HepG2 (cell line): Measurements from ENCODE around the gene SERPINA6. TPM values are rescaled to one million over a fixed set of nuclear protein-coding genes. Genes with fewer than 3 reads are reported as not detected.

Experiments used
- ATAC-seq: fragments of 200-7000 bp; cut with Tn5 transposase; 3 replicates; pipeline ENCODE4 v1.9.1; 2020; ENCODE audit warnings: mild to moderate bottlenecking, moderate library complexity
- BruUV-seq: library from RNA; stranded (reverse); fragments of 400-500 nt; replicated peaks from 2 replicates; lab custom pipeline; 2021; lab: Mats Ljungman, UMichigan
- CTCF ChIA-PET: fragments of 300-600 bp; formaldehyde crosslinking; extraction: SDS; loops from one replicate; lab custom pipeline; 2021; ENCODE audit warnings: low total read pairs, inconsistent platforms, low intra/inter-chr PET ratio; lab: Yijun Ruan, JAX
- POLR2A ChIA-PET: fragments of 350-600 bp; sonication (Branson Sonifier 250); formaldehyde crosslinking; loops from one replicate; lab custom pipeline; 2020; ENCODE audit warnings: antibody characterized with exemption, inconsistent platforms; lab: Yijun Ruan, JAX
- DNase-seq: peaks from one replicate; pipeline ENCODE4 v3.0.0-alpha.2; 2015; ENCODE audit warnings: low spot score
- FAIRE-seq: peaks from 3 replicates; lab custom pipeline; 2011; peaks lifted over from hg19 to GRCh38; lab: Jason Lieb, UNC
- H2AFZ ChIP-seq: one replicate; pipeline ENCODE4 v1.6.1; 2011; ENCODE audit warnings: low read length, inconsistent platforms
- H3K27ac ChIP-seq: fragments of 300-600 bp; 3 replicates; pipeline ENCODE4 v1.8.0; 2011; ENCODE audit warnings: mixed run types, mild to moderate bottlenecking, mixed read lengths, low read length, inconsistent platforms; ENCODE audit not compliant: insufficient read depth; ENCODE audit errors: extremely low read length
- H3K27me3 ChIP-seq, 2 experiments: fragments of 200-600 bp in 1 of 2; 2 replicates in 1 of 2; 3 replicates in 1 of 2; pipeline versions ENCODE4 v1.6.0 to v1.8.0; 2011; ENCODE audit warnings: low read length in 2 of 2, mild to moderate bottlenecking in 2 of 2, moderate library complexity in 2 of 2, inconsistent platforms in 1 of 2; ENCODE audit not compliant: insufficient read depth in 2 of 2, control insufficient read depth in 1 of 2
- H3K36me3 ChIP-seq, 2 experiments: fragments of 200-600 bp in 1 of 2; replicated peaks in 1 of 2; 2 replicates in 1 of 2; 3 replicates in 1 of 2; pipeline versions ENCODE4 v1.5.1 to v1.8.0; 2011; ENCODE audit warnings: low read length in 2 of 2, inconsistent platforms in 1 of 2; ENCODE audit not compliant: insufficient read depth in 2 of 2, control insufficient read depth in 1 of 2
- H3K4me1 ChIP-seq: 2 replicates; pipeline ENCODE4 v1.5.1; 2012; ENCODE audit warnings: low read length, inconsistent platforms; ENCODE audit not compliant: insufficient read depth
- H3K4me2 ChIP-seq: 2 replicates; pipeline ENCODE4 v1.6.0; 2011; ENCODE audit warnings: low read depth, low read length, inconsistent platforms
- H3K4me3 ChIP-seq, 3 experiments: fragments of 200-600 bp in 1 of 3; sonication (generic), shearing (Covaris generic) in 1 of 3; replicated peaks in 1 of 3; 2 replicates each; pipeline ENCODE4 v1.5.1; 2011 to 2016; ENCODE audit warnings: low read length in 3 of 3, inconsistent platforms in 2 of 3, low read depth in 2 of 3, mild to moderate bottlenecking in 2 of 3, control low read depth in 1 of 3, mixed read lengths in 1 of 3; ENCODE audit not compliant: insufficient read depth in 1 of 3
- H3K79me2 ChIP-seq: one replicate; pipeline ENCODE4 v1.6.1; 2011; ENCODE audit warnings: low read length, inconsistent platforms; ENCODE audit not compliant: insufficient read depth
- H3K9ac ChIP-seq: 2 replicates; pipeline ENCODE4 v1.6.0; 2011; ENCODE audit warnings: mild to moderate bottlenecking, low read depth, low read length, inconsistent platforms; ENCODE audit not compliant: insufficient read depth
- H3K9me3 ChIP-seq: 2 replicates; pipeline ENCODE4 v1.5.1; 2012; ENCODE audit warnings: mild to moderate bottlenecking, low read length
- H4K20me1 ChIP-seq: 2 replicates; pipeline ENCODE4 v1.6.0; 2011; ENCODE audit warnings: inconsistent platforms, mild to moderate bottlenecking, low read length, moderate library complexity; ENCODE audit not compliant: insufficient read depth
- ZBTB21 ChIP-seq: sonication (generic); formaldehyde crosslinking; IDR thresholded peaks from 2 replicates; pipeline ENCODE4 v1.4.0; 2020; ENCODE audit warnings: missing genetic modification reagents
- ZMYM3 ChIP-seq: sonication (generic); formaldehyde crosslinking; IDR thresholded peaks from 2 replicates; pipeline ENCODE4 v1.5.1; 2020; ENCODE audit warnings: mild to moderate bottlenecking, missing genetic modification reagents
- ZNF256 ChIP-seq: sonication (generic); formaldehyde crosslinking; conservative IDR thresholded peaks from 2 replicates; pipeline ENCODE4 v1.4.0; 2020; ENCODE audit warnings: missing genetic modification reagents
- ZNF629 ChIP-seq: sonication (generic); formaldehyde crosslinking; conservative IDR thresholded peaks from 2 replicates; pipeline ENCODE4 v1.5.0; 2020; ENCODE audit warnings: missing genetic modification reagents
- ZNF644 ChIP-seq: IDR thresholded peaks from 2 replicates; pipeline ENCODE4 v1.6.1; 2016; ENCODE audit warnings: low read depth
- ZNF883 ChIP-seq: sonication (generic); formaldehyde crosslinking; IDR thresholded peaks from 2 replicates; pipeline ENCODE4 v1.5.1; 2020; ENCODE audit warnings: mild to moderate bottlenecking, missing genetic modification reagents; ENCODE audit errors: not compliant biosample characterization
- WGBS: methylation state at CpG from one replicate; pipeline ENCODE4 v1.1.6; 2017; ENCODE audit warnings: low lambda C conversion rate; 5-methylcytosine and 5-hydroxymethylcytosine counted together
- in situ Hi-C: cut with HindIII; loops from 2 replicates; pipeline ENCODE4 v1.10.0; 2017; ENCODE audit warnings: low pct_unique_long_range_greater_than_20kb; ENCODE audit not compliant: extremely low pct_ligation_motif_present
- intact Hi-C: fragments of 100-400 bp; cut with micrococcal nuclease; formaldehyde crosslinking; loops from one replicate; pipeline ENCODE4 v1.10.0; 2022; ENCODE audit not compliant: unreplicated experiment
- polyA plus RNA-seq, 8 experiments: library from polyadenylated mRNA; depleted of rRNA in 3 of 8; stranded (reverse) in 7 of 8; unstranded in 1 of 8; fragments of >200 nt; fragmentation: Illumina TruSeq in 4 of 8; extraction: Trizol in 4 of 8; gene quantifications; 2 replicates each; pipeline versions ENCODE4 v1.2.1 to v1.2.3, GENCODE V29; 2011 to 2016; ENCODE audit warnings: low read depth in 4 of 8, missing spikeins in 1 of 8, mixed read lengths in 1 of 8; ENCODE audit not compliant: insufficient read depth in 1 of 8
- total RNA-seq, 5 experiments: library from RNA; depleted of rRNA; stranded (reverse); fragments of >200 nt; fragmentation: Illumina TruSeq; extraction: Trizol; gene quantifications; 2 replicates each; pipeline ENCODE4 v1.2.3, GENCODE V29; 2016; ENCODE audit warnings: low read depth in 1 of 5

The SERPINA6 gene
- total and polyA plus RNA-seq, 2 of the 13 experiments (the other 11 are each of a cell fraction or from before 2014, with no cell fraction given), result 260 to 333 TPM

DNA sequence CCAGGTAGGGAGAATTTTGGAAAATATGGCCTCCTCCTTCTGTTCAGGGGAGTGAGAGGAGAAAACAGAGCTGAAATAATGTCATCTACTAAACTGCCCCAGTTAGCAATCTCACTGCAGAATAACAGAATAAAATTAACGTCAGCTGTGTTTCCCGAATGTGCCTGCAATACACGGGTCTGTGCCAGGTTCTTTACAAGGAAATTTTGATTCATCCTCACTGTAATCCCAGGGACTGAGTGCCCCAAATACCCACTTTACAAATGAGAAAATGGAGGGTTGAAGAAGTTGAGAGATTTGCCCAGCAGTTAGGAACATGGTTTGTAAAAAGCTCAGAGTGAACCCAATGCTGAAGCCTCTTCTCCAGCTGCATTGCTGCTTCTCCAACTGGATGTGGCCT is 21.3 kb upstream of the SERPINA6 start:
- no peak overlapping the region for H3K27ac ChIP-seq
- no peak for FAIRE-seq

GRCh38 chr14:94343238-94344005 is 20.3 kb upstream of the SERPINA6 start:
- no peak for FAIRE-seq
- in situ Hi-C loops (no loop called here), intact Hi-C loops (no loop called here)
- no peak overlapping the region for H3K9ac ChIP-seq
- ChIA-PET CTCF (no interaction called here), POLR2A (interaction anchor here (1.0 to 3.3 kb wide), 5 partner anchors 20 to 51 kb away, joined by 3 to 13 read pairs (median 6); partner anchors contain the start of genes SERPINA10 and SERPINA6)
- 97% methylated on average over 7 of the region's 8 CpGs for WGBS
- no peaks in the 10 kb centered on the region for H3K36me3 ChIP-seq
- no peak for DNase-seq
- H3K79me2 ChIP-seq, result no peaks in the 10 kb centered on the region
- no peak overlapping the region for H3K4me2 ChIP-seq
- no peak overlapping the region for H2AFZ ChIP-seq
- H3K4me3 ChIP-seq, result no peak overlapping the region
- no TSS peak for BruUV-seq
- TF ChIP-seq ZNF256, result no peak
- TF ChIP-seq ZNF629 (CRISPR knock-in tag), result peak; percentile 90
- peak; percentile 32 for TF ChIP-seq ZNF883 (CRISPR knock-in tag)
- peak; percentile 52; the same call in 1 of the 2 replicates for TF ChIP-seq ZMYM3 (CRISPR knock-in tag)
- H4K20me1 ChIP-seq, result no peaks in the 10 kb centered on the region
- no peaks in the 10 kb centered on the region for H3K9me3 ChIP-seq
- no peak for ATAC-seq
- no peak overlapping the region for H3K27ac ChIP-seq
- no peaks in the 10 kb centered on the region; a peak in 1 of 5 replicates for H3K27me3 ChIP-seq
- peaks cover 94% of the 10 kb centered on the region for H3K4me1 ChIP-seq

More for the DNA sequence above, 21.3 kb upstream of the SERPINA6 start:
- ChIA-PET POLR2A (interaction anchor here (1.0 to 2.0 kb wide), 3 partner anchors 21 to 52 kb away, joined by 3 to 7 read pairs (median 6); partner anchors contain the start of genes SERPINA10 and SERPINA6), CTCF (no interaction called here)
- Histone ChIP-seq H3K79me2 (no peaks in the 10 kb centered on the region), H3K4me3 (no peak overlapping the region), H3K27me3 (no peaks in the 10 kb centered on the region; a peak in 1 of 5 replicates), H3K9me3 (no peaks in the 10 kb centered on the region), H3K36me3 (no peaks in the 10 kb centered on the region), H3K4me1 (peaks cover 94% of the 10 kb centered on the region), H4K20me1 (no peaks in the 10 kb centered on the region), H3K9ac (no peak overlapping the region), H2AFZ (no peak overlapping the region), H3K4me2 (no peak overlapping the region)
- DNase-seq, result no peak
- in situ Hi-C loops (no loop called here), intact Hi-C loops (no loop called here)
- 98% methylated on average over 3 of the region's 3 CpGs for WGBS
- ATAC-seq, result no peak
- BruUV-seq, result no TSS peak
- TF ChIP-seq ZNF644, result no peak
- TF ChIP-seq ZBTB21 (CRISPR knock-in tag), result no peak
